Bronchial epithelial cell (primary cell): ENCODE results near the gene CCM2L. TPM values are rescaled to one million over a fixed set of nuclear protein-coding genes. Genes with fewer than 3 reads are reported as not detected.

ENCODE experiments used
- DNase-seq: peaks from one replicate; pipeline ENCODE4 v3.0.0-alpha.2; 2010; ENCODE audit warnings: low read depth
- FAIRE-seq: peaks from 2 replicates; lab custom pipeline; 2011; peaks lifted over from hg19 to GRCh38; lab: Jason Lieb, UNC
- H3K27me3 ChIP-seq: 2 replicates; pipeline ENCODE4 v1.5.1; 2011; ENCODE audit warnings: low read length; ENCODE audit not compliant: control insufficient read depth, insufficient read depth
- H3K36me3 ChIP-seq: 2 replicates; pipeline ENCODE4 v1.5.1; 2011; ENCODE audit warnings: low read length; ENCODE audit not compliant: control insufficient read depth, insufficient read depth
- H3K4me3 ChIP-seq: 2 replicates; pipeline ENCODE4 v1.5.1; 2011; ENCODE audit warnings: mild to moderate bottlenecking, low read depth, low read length, control low read depth
- CTCF ChIP-seq: IDR thresholded peaks from 2 replicates; pipeline ENCODE4 v1.5.1; 2011; ENCODE audit warnings: mild to moderate bottlenecking, moderate library complexity, low read length, control low read depth, inconsistent platforms; ENCODE audit not compliant: insufficient read depth, severe bottlenecking
- total RNA-seq: library from RNA; depleted of rRNA; stranded (reverse); fragments of >200 nt; gene quantifications from 2 replicates; pipeline ENCODE4 v1.2.1, GENCODE V29; 2014

The CCM2L gene
- total RNA-seq, 1 donor from 2014 or later = not detected

- Histone ChIP-seq H3K36me3 (no peaks in the 10 kb centered on the region), H3K27me3 (peaks cover 27% of the 10 kb centered on the region), H3K4me3 (no peak overlapping the region)
- no peak for DNase-seq
- no peak for TF ChIP-seq CTCF
- FAIRE-seq = no peak
Observed at GRCh38 chr20:32050851-32051556, 40.8 kb downstream of the CCM2L start.

DNA sequence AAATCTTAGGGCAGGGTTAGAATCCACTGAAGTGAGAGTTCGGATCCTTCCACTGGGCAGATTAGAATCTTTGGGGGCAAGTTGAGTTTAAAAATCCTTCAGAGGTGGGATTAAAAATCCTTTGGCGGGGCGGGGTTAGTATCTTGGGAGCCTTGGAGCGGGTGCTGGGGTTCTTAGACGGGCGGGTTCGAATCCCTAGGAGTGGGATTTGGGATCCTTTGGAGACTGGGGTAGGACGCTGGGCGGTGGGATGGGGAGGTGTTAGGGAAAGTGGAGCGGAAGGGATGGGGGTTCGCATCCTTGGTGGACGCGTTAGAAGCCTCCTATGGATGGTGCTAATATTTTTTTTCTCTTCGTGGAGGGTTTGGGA is 41.5 kb downstream of the CCM2L start:
- Histone ChIP-seq H3K4me3 (no peak overlapping the region), H3K27me3 (peaks cover 27% of the 10 kb centered on the region), H3K36me3 (no peaks in the 10 kb centered on the region)
- DNase-seq (no peak), FAIRE-seq (no peak)
- TF ChIP-seq CTCF = no peak

GRCh38 chr20:32052090-32052777 is 42.0 kb downstream of the CCM2L start, which contains the start of gene HCK:
TSS of gene HCK (plus strand) at chr20:32052242.
- Histone ChIP-seq H3K27me3 (peaks cover 27% of the 10 kb centered on the region), H3K36me3 (no peaks in the 10 kb centered on the region), H3K4me3 (no peak within 1 kb of the TSS)
- DNase-seq (no peak), FAIRE-seq (no peak)
- no peak for TF ChIP-seq CTCF

DNA sequence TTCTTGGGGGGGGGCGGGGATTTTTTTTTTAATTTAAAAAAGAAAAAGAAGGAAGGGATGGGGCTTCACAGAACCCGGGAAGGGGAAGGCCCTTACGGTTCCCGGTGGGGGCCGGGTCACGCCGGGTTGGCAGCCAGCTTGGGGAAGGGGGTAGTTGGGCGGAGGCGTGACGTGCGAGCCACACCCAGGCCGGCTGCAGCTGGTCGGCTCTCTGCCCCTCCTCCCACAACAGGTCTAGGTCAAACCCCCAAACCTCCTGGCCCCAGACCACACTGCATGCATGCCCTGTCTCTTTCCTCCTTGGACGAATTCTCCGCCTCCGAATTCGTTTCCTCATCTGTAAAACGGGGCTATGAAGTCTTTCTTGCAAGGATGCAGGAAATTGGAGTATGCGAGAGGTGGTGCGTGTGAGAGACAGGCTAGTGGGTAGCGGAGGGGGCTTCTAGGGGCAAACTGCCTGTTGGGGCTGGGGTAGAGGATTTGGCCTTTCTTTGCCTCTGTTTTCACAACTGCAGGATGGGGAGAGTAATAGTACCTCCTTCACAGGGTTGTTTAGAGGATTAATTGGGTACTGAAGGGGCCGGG is 42.6 kb downstream of the CCM2L start:
- FAIRE-seq (no peak), DNase-seq (no peak)
- peaks cover 32% of the 10 kb centered on the region for H3K27me3 ChIP-seq
- no peak for TF ChIP-seq CTCF
- H3K36me3 ChIP-seq = no peaks in the 10 kb centered on the region
- H3K4me3 ChIP-seq = no peak overlapping the region

DNA sequence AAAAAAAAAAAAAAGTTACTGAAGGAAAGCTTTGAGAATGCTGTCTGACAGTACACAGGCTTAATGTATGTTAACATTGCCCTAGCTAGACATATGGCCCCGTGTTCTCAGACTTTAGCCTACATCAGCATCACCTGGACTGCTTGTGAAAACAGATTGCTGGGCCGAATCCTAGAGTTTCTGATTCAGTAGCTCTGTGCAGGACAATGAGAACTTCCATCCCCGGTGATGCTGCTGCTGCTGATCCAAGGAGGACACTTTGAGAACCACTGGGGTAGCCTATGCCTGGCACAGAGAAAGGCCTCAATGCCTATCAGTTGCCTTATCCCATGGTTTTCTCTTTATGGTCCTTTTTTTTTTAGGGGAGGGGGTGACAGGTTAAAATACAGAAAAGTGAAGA is 43.4 kb downstream of the CCM2L start:
- Histone ChIP-seq H3K4me3 (no peak overlapping the region), H3K27me3 (peaks cover 34% of the 10 kb centered on the region), H3K36me3 (no peaks in the 10 kb centered on the region)
- TF ChIP-seq CTCF = no peak
- FAIRE-seq = no peak
- DNase-seq = no peak
